NCI-H748 treated with DMSO at 0.1 percent for 48 hours (cell line): ENCODE measurements around the gene ZNF213.

Experiments
- DNase-seq: peaks from one replicate; lab custom pipeline; 2025; lab: John Stamatoyannopoulos, UW

Gene ZNF213

DNA sequence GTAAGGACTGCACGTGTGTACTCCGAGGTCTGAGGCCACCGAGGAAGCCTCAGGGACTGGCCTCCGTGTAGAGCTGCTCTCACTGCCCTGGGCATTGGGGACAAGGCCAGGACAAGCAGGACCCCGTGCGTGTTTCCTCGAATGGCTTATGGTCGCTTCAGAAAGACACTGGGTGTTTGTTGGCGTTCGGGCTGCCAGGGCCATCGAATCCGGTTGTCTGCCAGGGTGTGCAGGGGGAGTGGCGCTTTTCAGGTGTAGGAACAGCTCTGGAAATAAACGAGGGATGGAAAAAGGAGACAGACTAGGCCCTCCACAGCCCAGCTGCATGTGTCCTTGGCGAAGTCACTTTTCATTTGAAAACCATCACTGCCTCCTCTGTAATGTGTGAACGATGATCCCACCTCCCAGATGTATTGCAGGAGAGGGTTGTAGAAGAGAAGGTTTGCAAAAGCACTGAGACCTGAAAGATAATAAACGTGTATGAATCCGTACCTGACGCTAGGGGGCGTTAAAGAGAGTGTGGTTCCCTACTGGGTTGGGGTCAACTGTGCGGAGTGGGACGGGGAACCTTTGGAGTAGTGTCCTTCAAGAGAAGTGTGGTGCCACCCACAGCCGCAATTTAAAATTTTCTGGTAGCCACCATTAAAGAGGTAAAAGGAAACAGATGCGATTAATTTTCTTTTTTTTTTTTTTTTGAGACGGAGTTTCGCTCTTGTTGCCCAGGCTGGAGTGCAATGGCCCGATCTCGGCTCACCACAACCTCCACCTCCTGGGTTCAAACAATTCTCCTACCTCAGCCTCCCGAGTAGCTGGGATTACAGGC, 33.6 kb upstream of the ZNF213 start:
- DNase-seq = no peak

DNA sequence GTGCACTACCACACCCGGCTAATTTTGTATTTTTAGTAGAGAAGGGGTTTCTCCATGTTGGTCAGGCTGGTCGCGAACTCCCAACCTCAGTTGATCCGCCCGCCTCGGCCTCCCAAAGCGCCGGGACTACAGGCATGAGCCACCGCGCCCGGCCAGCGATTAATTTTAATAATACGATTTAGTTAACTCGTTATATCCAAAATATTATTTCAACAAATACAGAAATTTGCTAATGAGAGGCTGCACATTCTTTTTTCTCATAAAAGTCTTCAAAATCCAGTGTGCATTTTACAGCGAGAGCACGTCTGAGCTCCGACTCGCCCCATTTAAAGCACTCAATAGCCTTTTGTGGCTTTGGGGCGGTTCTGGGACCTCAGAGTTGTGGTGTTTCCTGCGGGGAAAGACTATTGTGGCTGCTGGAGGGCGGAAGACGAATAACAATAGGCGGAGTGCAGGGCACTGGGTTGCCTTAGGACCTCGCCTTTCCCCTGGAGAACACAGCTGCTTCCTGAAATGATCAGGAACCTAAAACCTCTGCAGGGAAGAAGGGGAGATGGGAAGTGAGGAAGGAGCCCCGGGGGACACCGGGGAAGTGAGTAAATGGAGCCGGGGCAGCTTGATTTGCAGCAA, 32.9 kb upstream of the ZNF213 start:
- no peak for DNase-seq

GRCh38 chr16:3106205-3106928, 28.5 kb upstream of the ZNF213 start:
- peak; percentile 58 for DNase-seq

- DNase-seq = peak; percentile 11
These were observed 22.6 kb upstream of the ZNF213 start, which contains the start of gene ZNF205 for GRCh38 chr16:3112058-3112880. TSS of gene ZNF205 (plus strand) at chr16:3112586. CDS start at chr16:3113431, 845 bp downstream.

DNA sequence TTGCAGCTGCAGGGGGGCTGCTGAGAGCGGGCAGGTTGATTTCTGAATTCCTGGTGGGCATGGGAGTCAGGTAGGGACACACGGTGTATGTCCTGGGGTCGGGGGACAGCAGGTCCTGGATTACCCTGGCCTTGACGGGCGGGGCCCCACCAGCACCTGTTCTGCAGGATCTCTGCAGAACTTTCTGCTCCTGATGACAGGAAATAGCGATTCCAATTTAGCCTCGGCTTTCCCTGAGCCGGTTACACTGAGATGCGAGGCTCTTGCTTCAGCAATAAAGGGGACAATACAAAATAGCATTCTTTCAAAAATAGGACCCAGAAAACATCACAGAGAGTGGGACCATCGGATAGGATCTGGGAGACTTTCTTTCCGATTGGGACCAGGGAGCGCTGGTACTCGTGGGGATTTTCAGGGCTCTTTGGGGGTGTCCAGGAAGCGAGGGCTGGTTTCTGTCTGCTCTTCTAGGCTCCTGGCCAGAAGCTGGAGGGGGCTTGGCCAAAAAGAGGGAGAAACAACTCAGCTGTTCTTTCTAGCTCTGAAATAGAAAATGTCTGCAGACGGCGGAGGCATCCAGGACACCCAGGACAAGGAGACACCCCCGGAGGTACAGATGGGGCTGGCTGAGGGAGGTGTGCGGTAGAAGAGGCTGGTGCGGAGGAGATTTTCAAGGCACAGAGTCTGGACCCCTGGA, 21.8 kb upstream of the ZNF213 start:
- DNase-seq = no peak

- no peak for DNase-seq
These were observed 20.9 kb upstream of the ZNF213 start for GRCh38 chr16:3113765-3114479.

DNA sequence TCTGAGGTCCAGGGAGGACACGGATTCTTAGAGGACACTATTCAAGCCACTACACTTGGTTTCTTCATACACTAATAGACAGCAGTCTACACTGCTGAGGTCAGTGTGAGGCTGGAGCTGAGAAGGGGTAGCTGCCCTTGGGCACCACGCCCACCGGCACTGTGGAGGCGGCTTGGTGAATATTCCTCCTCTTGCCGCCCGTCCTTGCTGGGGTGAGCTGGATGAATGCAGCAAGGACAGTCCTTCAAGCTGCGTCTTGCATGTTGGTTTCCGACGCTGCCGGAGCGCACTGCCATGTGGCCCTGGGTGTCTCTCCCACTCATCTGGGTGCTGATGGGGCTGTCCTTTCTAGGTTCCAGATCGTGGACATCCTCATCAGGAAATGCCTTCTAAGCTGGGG, 19.8 kb upstream of the ZNF213 start:
- DNase-seq = no peak

DNA sequence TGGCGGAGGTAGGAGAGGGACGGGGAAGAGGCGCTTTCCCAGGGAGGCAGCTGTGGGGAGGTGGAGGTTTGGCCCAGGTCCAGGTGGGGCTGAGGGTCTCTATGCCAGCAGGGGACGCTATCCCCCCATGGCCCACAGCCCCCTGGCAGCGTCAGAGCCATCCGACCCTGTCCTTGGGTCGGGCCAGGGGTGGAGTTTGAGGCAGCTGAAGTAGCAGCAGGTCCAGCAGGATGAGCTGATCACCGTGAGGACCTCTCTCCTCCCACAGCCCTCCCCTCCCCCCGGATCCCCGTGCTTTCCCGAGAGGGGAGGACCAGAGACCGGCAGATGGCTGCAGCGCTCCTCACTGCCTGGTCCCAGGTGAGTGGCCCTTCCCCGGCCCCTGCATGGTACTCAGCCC, 19.3 kb upstream of the ZNF213 start:
- DNase-seq = no peak

- DNase-seq = no peak
These were observed 16.5 kb upstream of the ZNF213 start for GRCh38 chr16:3118204-3118790.

DNA sequence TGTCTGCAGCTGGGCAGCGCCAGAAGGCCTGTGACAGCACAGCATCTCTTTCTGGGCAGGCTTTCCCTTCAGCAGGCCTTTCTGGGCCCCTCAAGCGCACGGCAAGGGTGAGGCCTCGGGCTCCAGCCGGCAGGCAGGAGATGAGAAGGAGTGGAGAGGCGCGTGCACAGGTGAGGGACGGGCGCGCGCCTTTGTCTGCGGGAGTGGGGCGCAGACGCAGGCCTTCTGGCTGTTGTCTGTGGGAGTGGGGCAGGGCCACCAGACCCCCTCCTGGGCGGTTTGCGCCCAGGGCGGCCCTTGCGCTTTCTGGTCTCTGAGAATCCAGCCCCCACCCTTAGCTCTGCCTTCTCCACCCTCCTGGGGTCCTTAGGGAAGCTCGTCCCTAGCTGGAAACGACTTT, 16.0 kb upstream of the ZNF213 start:
- no peak for DNase-seq

DNA sequence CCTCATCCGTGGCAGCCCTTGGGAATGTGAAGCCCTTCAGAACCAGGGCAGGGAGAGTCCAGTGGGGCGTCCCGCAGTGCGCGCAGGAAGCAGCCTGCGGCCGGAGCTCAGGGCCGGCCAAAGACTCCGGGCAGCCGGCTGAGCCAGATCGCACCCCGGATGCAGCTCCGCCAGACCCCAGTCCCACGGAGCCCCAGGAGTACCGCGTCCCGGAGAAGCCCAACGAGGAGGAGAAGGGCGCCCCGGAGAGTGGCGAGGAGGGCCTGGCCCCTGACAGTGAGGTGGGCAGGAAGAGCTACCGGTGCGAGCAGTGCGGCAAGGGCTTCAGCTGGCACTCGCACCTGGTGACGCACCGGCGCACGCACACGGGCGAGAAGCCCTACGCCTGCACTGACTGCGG, 15.5 kb upstream of the ZNF213 start:
- no peak for DNase-seq

GRCh38 chr16:3119701-3120408, 15.0 kb upstream of the ZNF213 start:
- DNase-seq = no peak

GRCh38 chr16:3120435-3120834, 14.4 kb upstream of the ZNF213 start:
- DNase-seq = no peak

DNA sequence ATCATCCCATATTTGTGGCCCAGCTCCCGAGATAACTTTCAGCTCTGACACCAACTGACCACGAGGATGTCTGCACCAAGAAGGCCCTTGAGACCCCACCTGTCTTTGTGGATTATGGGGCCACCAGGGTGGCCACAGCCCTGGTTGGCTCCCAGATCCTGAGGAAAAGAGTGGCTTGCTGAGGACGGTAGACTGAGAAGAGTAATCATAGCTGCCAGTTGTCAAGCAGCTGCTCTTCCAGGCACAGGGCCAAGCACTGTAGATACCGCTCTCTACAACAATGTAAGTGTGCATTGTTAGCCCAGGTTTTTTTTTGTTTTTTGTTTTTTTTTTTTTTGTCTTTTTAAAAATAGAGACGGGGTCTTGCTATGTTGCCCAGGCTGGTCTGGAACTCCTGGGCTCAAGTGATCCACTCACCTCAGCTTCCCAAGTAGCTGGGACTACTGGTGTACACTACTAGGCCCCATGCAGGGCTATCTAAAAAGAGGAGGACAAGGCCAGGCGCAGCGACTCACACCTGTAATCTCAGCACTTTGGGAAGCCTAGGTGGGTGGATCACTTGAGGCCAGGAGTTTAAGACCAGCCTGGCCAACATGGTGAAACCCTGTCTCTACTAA, 12.9 kb upstream of the ZNF213 start:
- DNase-seq = no peak

GRCh38 chr16:3122926-3123570, 11.8 kb upstream of the ZNF213 start:
- no peak for DNase-seq

DNA sequence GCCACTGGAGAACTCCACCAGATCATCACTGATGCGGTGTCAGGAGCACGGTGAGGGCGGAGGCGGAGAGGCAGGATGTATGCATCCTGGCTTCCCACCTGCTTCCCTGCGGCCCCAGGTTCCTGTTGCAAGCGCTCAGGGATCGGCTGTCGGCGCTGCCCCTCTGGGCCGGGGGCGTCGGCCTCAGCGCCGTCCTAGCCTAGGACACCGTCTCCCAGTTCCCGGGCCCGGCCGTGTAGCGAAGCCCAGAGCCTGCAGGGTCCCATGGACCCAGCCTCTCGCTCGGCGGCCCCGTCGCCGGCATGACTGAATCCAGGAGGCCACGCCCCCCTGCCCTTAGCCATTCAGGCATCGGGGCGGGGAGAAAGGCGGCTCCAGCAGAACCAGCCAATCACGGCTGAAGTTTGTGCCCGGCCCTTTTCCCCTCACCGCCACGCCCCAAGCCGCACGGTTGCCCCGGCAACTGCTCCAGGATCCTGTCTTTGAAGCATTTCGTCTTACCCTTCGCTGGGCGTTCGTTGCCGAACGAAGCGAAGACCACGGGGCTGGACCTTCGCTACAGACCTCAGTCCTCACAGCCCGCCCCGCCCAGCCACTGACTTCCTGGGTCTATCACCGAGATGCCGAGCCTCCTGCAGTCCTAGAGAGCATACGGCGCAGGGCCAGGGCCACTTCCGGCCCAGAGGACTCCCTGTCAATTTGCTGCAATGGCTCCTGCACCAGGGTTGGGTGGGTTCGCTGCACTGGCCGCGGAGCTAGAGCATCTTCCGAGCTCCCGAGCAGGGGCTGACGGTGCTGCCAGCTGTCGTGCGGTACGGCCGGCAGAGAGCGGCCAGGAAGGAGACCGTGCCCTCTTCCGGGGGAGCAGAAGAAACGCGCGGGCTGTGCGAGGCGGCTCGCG, 10.6 kb upstream of the ZNF213 start:
- DNase-seq = peak; percentile 85

DNA sequence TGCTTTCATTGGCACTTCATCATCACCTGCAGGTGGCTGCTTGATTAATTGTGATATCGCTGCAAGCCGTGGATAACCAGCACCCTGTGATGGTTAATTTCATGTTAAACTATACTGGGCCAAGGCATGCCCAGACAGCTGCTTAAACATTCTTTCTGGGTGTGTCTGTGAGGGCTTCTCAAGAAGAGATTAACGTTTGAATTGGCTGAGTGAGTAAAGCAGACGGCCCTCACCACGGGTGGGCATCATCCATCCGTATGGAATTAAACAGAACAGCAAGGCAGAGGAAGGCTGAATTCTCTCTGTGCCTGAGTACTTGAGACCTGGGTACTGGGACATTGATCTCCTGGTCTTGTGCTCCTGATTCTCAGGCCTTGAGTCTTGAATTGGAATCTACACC, 7.1 kb upstream of the ZNF213 start:
- DNase-seq = no peak
